ENCODE results near the gene EHHADH. TPM values are rescaled to one million over a fixed set of nuclear protein-coding genes. Genes with fewer than 3 reads are reported as not detected.

Gene EHHADH
- 4.4 and 4.7 TPM in 2 replicates for total RNA-seq

GRCh38 chr3:185253645-185254410 is at the start of gene EHHADH:
Gene EHHADH, minus strand, starts transcription at chr3:185254049. Its CDS starts 27 bp downstream, at chr3:185254022.

GRCh38 chr3:185152410-185153170 is 101.3 kb downstream of the EHHADH start, which contains the start of gene C3orf70:
Gene C3orf70, minus strand, starts transcription at chr3:185153060. Its CDS starts 237 bp downstream, at chr3:185152823.

Small RNAs within 50 kb of the gene (small RNA-seq; reads per million reads assigned to genes)
- not detected for gene MIR5588

Other genes starting within 250 kb of the EHHADH start
- 2.9 and 5.2 TPM in 2 replicates for gene C3orf70, start 101.0 kb downstream of the EHHADH start, total RNA-seq
- 18.6 and 25.8 TPM in 2 replicates for gene MAP3K13, start 109.1 kb upstream of the EHHADH start, total RNA-seq
- gene TMEM41A, start 245.0 kb upstream of the EHHADH start, total RNA-seq, result 14.9 and 15.9 TPM in 2 replicates